Hematopoietic multipotent progenitor cell treated with erythropoietin and hydrocortisone succinate and interleukin-3 and kit ligand, for 15 days (in vitro differentiated cells): ENCODE data around the gene NCDN.

Source experiments
- DNase-seq: peaks from one replicate; pipeline ENCODE4 v3.0.0-alpha.2; 2015; ENCODE audit warnings: low spot score

The NCDN gene

GRCh38 chr1:35590476-35591040 is 33.0 kb downstream of the NCDN start:
- no peak for DNase-seq

GRCh38 chr1:35591211-35591610 is 33.6 kb downstream of the NCDN start:
- no peak for DNase-seq

- no peak for DNase-seq
These were observed 35.6 kb downstream of the NCDN start for GRCh38 chr1:35592991-35593769.

- no peak for DNase-seq
These were observed 36.6 kb downstream of the NCDN start for GRCh38 chr1:35594005-35594760.

GRCh38 chr1:35595684-35596083 is 38.1 kb downstream of the NCDN start:
- DNase-seq, result no peak

- no peak for DNase-seq
These were observed 40.3 kb downstream of the NCDN start for GRCh38 chr1:35597870-35598269.

GRCh38 chr1:35598895-35599294 is 41.3 kb downstream of the NCDN start:
- no peak for DNase-seq

GRCh38 chr1:35599411-35599810 is 41.8 kb downstream of the NCDN start:
- no peak for DNase-seq

- DNase-seq, result no peak
These were observed 43.0 kb downstream of the NCDN start for GRCh38 chr1:35600593-35600992.

- DNase-seq, result no peak
These were observed 45.9 kb downstream of the NCDN start for GRCh38 chr1:35603468-35603867.

GRCh38 chr1:35603941-35604340 is 46.3 kb downstream of the NCDN start:
- DNase-seq, result no peak

- DNase-seq, result no peak
These were observed 47.7 kb downstream of the NCDN start for GRCh38 chr1:35605071-35605866.

- DNase-seq, result no peak
These were observed 48.2 kb downstream of the NCDN start for GRCh38 chr1:35605867-35606182.

- no peak for DNase-seq
These were observed 54.1 kb downstream of the NCDN start for GRCh38 chr1:35611655-35612054.

GRCh38 chr1:35615440-35615839 is 57.8 kb downstream of the NCDN start:
- DNase-seq, result no peak
